GM18909 (cell line): ENCODE results near the gene RCSD1.

Experiments used
- ATAC-seq: cut with Tn5 transposase; IDR thresholded peaks from one replicate; pipeline ENCODE4 v1.9.1; 2021; ENCODE audit warnings: mild to moderate bottlenecking; ENCODE audit not compliant: unreplicated experiment, poor library complexity

RCSD1 gene

DNA sequence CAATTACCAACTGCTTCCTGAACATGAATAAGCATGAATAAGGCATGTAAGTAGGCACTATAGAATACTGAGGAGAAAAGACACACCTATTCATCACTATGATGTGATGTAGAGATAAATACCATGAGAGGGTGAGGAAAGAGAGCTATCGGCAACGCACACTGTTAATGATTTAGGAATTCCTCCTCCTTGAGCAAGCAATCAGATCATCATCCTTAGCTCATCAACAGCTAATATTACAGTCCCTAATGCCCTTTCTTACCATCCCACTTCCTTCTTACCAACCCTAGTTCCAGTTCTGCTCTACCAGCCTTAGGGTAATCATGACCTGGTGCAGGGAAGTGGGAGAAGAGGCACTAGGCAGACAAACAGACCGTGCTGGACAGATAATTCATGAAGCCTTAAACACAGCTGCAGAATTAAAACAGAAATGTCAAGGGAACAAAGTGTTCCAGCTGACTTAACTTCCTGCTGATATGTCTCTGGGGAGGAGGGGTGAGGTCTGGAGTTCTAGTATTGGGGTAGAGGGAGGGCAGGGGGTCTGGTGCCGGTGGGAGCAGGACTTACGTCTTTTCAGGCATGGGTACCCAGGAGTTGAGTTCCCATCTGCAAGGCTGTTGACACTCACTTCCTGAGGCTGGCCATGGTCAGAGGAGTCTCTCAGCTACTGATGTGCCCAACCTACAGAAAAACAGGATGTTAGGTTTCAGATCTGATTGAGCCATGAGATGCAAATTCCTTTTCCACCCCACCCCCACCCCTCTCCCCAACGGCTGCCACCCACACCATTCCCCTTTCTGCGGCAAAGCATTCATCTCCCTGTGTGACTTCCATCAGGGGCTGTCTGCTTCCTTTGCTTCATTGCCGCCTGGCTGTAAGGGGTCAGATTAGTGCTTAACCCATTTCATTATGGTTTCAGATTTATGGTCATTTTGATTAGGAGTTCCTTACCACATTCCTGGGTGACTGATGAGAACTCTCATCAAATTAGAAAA is 12.6 kb upstream of the RCSD1 start:
- ATAC-seq: peak; percentile 75

DNA sequence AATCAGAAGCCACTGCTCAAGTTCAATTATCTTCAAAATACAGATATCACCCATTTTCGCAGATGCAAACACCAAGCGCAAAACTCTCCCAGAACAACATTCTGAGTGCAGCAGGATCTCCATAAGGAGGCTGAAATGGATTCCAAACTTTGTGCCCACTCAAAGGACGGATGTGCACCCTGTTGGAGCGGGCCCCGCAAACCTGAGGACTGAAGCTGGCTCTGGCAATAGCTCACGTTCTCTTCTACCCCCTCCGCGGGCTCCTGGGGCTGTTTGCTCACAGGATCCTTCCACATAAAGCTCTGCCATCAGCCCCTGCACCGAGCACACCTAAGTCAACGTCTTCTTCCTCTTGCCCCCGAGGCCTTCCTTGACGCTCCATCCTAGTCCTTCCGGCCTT is 11.7 kb upstream of the RCSD1 start:
- ATAC-seq: no peak

DNA sequence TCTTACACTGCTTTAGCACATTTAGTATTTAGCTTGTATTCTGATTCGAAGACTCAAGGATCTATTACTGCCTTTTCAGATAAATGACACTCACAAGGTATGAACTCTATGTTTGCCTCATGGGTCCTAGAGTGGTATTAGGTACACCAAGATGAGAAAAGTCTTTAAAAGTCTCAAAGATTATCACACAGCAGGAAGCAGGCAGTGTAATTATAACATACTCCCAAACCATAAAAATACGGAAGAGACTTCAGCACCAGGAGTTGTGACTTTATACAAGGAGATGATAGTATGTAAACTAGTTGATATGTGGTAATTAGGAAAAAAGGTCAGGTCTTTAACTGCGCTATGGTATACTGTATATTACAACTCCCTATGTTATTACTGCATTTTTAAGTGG is 11.2 kb upstream of the RCSD1 start:
- no peak for ATAC-seq

DNA sequence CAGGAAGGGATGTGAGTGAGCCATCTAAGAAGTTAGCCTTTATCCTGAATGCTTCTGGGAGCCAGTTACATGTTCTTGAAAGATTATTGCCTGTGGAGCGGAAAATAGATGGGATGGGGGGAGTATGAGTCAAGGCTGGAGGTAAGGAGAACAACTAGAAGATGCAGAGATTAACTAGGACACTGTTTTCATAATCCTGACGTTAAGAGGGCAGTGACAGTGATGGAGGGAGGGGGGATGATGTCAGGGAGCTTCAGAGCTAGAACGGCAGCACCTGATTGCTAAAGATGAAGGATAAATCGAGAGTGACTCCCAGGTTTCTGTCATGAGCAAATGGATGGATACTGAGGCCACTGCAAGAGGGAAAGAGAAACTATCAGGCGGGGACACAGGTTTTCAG is 10.0 kb upstream of the RCSD1 start:
- ATAC-seq: no peak

DNA sequence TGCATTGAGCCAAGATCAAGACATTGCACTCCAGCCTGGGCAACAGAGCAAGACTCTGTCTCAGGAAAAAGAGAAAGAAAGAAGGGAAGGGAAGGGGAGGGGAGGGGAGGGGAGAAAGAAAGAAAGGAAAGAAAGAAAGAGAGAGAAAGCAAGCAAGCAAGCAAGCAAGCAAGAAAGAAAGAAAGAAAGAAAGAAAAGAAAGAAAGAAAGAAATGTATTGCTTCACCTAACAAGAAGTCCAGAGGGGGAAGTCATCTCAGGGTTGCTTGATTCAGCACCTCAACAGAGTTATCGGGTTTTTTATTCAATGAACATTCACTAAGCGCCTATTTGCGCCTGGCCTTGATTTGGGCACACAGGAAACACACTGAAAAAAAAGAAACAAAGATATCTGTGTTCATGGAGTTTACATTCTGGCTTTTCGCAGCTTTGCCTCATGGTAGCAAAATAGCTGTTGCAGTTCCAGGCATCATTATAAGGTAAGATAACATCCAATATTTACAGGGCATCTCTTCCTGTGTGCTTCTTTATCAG is 8.2 kb upstream of the RCSD1 start:
- ATAC-seq: no peak

DNA sequence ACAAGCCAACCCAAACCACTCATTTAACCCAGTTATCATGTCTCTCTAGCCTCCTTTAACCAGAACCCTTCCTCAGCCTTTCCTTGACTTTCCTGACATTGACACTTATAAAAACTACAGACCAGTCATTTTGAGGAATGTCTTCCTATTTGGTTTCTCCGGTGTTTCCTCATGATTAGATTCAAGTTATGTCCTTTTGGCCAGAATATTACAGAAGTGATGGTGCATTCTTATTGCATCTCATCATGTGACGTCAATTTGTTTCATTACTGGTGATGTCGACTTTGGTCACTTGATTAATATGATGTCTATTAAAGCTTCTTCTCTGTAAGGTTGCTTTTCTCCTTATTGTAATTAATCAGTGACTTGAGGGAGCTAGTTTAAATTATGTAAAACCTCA is 6.1 kb upstream of the RCSD1 start:
- no peak for ATAC-seq

DNA sequence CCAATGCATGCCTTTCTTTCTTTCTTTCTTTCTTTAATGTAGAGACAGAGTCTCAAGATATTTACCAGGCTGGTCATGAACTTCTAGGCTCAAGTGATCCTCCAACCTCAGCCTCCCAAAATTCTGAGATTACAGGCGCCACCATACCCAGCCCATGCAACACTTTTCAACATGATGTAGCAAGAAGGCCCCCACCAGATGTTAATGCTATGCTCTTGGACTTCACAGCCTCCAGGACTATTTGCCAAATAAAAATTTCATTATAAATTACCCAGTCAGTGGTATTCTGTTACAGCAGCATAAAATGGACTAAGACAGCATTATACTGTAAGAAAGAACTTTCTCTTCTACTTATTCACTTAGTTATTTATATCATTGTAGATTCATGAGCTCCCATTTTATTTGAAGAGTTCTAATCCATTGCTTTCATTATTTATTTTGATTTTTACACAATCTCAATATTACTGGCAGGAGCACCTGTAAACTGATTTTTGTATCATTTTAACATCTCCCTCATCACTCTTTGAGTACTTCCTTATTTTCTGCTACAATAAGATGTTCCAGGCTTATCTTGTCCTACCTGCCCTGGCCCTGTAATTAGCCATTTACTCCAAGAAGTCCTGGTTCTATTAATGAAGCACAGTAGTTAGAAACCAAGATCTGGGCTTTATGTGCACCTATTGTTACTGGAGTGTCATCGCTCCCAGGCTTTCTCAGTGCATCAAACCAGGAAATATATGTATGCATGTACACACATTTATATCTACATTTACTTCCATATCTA is 4.8 kb upstream of the RCSD1 start:
- no peak for ATAC-seq

DNA sequence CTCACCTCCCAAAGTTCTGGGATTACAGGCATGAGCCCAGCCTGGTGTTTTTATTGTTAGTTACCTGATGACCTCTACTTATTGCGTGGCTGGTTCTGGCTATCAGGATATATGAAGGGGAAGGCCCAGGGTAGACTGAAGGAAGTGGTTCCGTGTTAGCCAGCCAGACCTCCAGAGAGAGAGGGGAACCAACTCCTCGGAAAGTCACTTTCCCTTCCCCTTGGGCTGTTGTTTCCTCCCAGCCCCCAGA is 2.5 kb upstream of the RCSD1 start:
- peak; percentile 22 for ATAC-seq

DNA sequence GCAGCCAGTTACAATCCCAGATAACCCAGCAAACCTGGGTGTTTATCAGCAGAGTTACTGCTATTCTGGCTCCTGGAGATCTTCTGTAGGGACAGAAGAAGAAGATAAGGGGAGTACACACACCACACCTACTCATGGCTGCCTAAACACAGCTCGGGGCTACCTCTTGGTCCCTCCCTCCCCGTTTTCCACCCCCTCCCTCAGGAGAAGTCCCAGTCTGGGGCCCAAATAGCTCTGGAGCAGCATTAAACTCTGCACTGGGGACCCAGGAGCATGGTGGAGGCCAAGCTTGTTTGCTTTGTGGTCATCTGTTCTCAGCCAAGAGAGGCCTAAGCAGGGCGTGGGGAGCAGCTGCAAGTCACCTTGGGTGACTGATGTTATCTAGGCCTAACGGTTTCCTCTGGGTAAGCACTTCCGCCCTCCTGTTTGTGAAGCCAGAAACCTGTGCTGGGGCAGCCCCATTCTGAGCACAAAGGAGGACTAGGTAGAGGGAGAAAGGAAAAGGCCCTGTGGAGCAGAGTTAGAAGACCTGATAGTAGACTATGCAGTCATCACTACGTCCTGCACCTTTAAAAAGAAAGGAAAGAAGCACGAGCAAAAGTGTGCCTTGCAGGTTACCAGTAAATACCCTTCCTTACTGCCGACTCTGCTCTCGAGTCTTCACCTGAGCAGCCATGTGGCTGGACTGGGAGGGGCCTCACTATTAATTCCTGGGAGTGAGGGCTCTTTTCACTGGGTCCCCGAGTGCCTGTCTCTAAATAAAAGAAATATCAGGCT is 2.0 kb upstream of the RCSD1 start:
- ATAC-seq: peak; percentile 73

DNA sequence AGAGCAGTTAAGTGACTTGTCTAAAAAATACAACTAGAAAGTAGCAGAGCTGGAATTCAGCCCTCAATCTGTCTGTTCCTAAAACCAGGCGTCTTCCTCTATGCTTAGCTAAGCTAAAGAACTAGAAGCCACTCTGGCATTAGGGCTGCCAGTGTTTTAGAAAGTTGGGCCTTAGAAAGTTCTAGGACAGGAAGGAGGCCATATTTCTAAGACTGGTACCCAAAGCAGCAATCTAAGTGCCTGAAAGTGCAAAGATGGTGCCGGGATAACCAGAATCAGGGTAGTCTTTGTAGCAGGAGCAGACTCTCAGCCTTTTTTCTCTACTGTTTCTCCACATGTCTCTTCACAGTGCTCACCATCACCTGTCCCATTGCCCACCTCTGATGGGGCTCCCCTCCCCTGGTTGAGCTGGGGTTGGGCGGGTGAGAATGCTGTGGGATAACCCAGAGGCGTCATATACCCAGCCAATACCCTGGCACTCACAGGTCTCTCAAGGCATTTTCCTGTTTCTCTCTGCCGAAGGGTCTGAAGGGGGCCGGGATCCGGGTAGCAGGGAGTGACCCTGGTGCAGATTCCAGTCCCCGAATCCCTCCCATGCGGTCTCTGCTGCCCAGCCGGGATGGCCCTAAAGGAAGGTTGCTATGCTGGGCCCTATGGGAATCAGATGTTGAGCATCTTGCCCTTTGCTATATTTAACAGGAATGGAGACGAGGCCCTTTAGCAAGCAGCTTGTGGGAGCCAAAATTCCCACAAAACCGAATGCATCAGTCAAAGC is 1.1 kb upstream of the RCSD1 start:
- ATAC-seq: no peak

DNA sequence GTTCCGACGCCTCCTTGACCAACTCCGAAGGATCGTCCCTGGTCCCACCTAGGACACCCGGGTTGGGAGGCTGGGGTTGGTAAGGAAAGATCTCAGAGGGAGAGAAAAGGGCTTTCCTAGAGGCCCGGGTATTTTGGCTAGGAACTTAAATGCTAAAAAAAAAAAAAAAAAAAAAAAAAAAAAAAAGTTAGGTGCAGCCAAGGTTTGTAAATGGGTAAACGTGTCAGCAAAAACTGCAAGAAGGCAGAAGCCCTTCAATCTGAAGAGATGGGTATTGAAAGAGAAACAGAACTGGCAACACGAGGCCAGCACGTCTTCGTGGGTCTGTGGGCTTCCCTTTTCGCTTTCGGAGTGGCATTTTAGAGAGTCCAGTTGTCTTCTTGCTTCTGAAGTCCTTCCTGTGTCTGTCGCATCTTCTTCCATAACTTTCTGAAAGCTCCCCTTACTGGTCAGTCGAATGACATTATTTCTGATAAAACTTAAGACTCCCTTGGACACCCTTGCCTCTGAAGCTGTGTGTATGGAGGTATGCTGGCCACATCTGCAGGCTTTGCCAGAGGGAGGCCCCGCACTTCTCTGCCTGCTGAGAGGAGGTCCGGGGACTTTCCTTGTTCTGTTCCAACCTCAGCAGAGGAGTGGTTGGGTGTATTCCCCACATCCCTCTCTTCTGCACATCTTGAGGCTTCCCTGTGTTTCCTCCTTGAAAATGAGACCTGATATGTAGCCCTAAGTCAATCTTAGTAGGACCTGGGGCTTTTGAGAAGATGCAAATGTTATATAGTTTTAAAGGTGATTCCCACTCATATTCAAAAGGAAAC is 745 bp downstream of the RCSD1 start:
- no peak for ATAC-seq

DNA sequence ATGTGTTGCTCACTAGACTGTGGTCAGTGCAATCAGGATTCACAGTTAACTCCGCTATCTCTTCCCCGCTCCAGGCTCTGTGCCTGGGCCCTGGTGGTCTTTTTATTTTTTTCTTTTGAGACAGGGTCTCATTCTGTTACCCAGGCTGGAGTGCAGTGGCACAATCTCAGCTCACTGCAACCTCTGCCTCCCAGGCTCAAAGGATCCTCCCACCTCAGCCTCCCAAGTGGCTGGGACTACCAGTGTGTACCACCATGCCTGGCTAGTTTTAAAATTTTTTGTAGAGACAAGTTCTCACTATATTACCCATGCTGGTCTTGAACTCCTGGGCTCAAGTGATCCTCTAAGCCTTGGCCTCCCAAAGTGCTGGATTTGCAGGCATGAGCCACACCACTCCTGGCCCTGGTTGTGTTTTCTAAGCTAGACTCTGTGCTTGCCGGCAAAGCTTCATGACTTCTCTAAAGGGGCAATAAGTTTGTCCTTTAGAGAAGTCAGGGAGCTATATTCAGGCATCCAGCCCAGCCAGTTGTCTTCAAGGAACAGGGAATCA is 1.4 kb downstream of the RCSD1 start:
- ATAC-seq: no peak

DNA sequence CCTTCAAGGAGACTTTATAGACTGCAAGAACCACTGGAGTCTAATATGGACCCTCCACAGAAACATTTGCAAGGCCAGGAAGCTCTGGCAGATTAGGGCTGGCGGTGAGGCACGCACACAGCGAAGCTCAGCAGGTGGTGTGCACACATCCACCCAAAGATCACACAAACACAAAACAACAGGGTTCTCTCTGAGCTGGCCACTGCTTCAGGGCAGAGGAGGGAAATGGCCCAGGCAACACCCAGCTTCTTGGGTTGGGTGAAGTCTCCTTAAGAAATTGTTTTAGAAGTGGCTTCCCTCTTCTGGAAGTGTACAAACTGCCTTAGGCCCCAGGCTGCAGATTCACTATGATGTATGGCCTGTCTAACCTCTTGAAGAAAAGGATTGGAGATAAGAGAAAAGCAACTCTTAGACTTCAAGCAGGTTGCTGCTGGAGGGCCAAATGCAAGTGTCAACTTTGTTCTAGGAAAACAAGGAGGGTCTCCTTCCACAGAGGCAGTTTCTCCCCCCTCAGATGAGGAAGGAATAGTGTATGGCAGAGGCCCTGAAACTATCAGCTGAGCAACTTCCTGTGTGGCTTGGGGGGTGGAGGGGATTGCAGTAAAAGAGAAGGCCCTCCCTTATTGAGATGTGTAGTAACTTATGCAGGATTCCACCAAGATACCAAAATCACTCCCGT is 2.0 kb downstream of the RCSD1 start:
- peak; percentile 33 for ATAC-seq

DNA sequence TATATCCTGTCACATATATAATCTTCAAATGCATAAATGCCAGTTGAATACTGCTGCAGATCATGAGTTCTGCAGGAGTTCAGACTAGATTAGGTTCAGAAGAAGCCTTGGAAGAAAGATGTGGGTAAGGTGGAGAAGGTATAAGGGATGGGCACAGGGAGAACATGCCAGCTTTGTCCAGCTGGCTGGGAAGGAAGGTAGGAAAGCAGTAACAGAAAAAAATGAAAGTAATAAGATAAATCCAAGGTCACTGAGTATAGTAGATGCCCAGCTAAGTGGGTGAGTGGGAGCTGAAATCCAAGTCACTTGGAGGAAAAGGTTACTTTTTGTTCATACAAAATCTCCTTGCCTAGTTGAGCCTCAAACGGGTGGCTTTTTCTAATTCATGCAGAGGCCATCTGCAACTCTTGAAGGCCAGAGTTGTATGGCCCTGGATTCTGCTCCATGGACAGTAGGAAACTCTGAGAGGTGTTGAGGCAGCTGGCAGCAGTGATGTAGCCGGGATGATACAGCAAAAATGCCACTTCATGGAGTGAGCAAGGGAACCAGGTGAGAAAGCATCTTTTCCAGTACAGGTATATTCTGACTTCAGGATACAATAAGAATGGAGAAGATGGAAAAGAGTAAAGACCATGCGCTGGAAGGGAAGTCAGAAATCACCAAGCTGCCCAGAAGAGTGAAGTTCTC is 3.4 kb downstream of the RCSD1 start:
- ATAC-seq: no peak

DNA sequence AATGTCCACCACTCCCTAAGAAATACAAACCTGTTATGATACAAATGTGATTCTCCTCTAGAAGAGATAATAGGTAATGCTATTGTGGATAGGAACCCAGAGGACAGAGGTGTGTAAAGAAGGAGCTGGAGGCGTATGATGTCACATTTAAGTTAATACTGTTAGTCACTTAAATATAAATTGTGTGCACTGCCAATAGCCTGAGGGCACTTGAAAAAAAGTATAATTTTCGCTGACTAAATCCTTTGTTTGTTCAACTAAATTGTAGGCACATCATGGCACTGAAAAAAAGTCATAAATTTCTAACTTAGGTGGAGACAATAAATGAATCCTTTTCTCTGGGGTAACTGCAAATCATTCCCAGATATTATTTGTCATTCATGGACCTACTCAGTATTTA is 4.4 kb downstream of the RCSD1 start:
- ATAC-seq: no peak

DNA sequence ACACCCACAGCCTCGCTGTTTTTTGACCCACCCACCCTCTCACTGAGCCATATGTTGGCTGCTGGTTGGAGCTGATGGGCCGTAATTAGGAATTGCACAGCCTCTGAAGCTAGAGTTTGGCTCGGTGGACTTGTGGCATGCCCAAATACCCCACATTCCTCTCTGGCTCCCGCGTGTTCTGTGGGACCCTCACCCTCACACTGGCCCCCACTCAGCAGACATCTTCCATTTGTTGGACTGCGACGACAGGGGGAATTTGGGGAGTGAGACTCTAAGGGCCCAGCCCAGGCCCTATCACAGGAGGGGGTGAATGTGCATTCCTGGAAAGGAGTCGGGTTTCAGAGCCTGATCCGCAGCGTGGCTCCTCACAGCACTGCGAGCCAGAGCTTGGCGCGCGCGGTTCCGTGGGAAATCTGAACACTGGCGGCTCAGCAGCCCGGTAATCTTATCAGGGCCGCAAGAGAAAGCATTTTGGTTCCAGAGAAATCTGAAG is 5.2 kb downstream of the RCSD1 start:
- ATAC-seq: no peak

DNA sequence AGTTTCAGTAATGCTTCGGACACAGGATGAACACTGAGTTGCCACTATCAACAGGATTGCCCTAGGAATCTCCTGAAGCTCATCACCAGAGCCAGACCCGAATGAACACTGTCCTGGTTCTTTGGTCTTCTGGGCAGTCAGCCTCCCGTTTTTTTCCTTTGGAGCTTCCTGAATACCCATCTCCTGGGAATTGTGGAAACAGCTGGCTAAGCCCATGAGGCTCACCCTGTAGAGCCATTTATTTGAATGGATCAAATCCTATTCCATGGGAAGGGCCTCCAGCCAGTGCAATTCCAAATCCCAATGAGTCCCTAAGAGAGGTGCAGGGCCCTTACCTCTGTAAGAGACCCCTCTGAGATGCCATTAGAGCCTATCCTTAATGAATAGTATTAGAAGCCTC is 5.9 kb downstream of the RCSD1 start:
- no peak for ATAC-seq

DNA sequence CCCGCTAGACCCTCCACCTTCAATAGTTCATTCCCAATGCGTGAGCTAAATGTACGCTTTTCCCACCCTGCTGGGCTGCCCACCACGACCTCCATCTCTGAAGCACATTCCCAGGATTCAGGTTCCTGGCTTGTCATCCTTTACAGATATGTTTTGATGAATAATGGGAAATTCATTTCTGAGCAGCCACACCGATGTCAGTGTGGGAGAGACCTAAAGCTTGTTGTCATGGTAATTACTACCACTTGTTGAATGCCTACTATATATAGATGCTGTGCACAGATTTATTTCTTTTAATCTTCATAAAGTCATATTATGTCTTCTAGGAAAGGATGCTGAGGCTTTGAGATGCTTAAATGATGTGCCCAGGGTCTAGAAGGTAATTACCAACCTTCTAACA is 8.0 kb downstream of the RCSD1 start:
- no peak for ATAC-seq
